NCI-H460 (cell line): ENCODE results near the gene SCLY. TPM values are rescaled to one million over a fixed set of nuclear protein-coding genes. Genes with fewer than 3 reads are reported as not detected.

Source experiments
- DNase-seq: peaks from one replicate; pipeline ENCODE4 v3.0.0-alpha.2; 2016; ENCODE audit warnings: low read depth; ENCODE audit errors: extremely low read depth
- total RNA-seq: library from RNA; depleted of rRNA; stranded (reverse); fragments of >200 nt; shearing (Covaris generic); gene quantifications from 2 replicates; pipeline ENCODE4 v1.2.3, GENCODE V29; 2014

The SCLY gene
- total RNA-seq, 1 experiment from 2014 or later: 40.1 TPM

- no peak for DNase-seq
These were observed 73.6 kb downstream of the SCLY start for GRCh38 chr2:238134393-238134785.

GRCh38 chr2:238135601-238136150 lies 74.9 kb downstream of the SCLY start:
- DNase-seq: no peak

GRCh38 chr2:238136820-238137537 lies 76.2 kb downstream of the SCLY start:
- peak; percentile 63 for DNase-seq

GRCh38 chr2:238137885-238138284 lies 77.1 kb downstream of the SCLY start:
- DNase-seq: no peak

GRCh38 chr2:238138331-238139195 lies 77.8 kb downstream of the SCLY start, which contains the start of gene KLHL30:
Gene KLHL30, plus strand, starts transcription at chr2:238138668. Its CDS starts 2,087 bp downstream, at chr2:238140755.
- no peak for DNase-seq

- DNase-seq: no peak
These were observed 78.6 kb downstream of the SCLY start for GRCh38 chr2:238139196-238140039.

- DNase-seq: no peak
These were observed 79.2 kb downstream of the SCLY start for GRCh38 chr2:238140040-238140439.

GRCh38 chr2:238140721-238141540 lies 80.1 kb downstream of the SCLY start:
- DNase-seq: no peak

GRCh38 chr2:238141541-238142318 lies 80.9 kb downstream of the SCLY start:
- DNase-seq: peak; percentile 26

GRCh38 chr2:238142382-238143205 lies 81.8 kb downstream of the SCLY start:
- DNase-seq: no peak

GRCh38 chr2:238143239-238143951 lies 82.6 kb downstream of the SCLY start:
- DNase-seq: peak; percentile 15

GRCh38 chr2:238144262-238144661 lies 83.5 kb downstream of the SCLY start:
- DNase-seq: no peak

GRCh38 chr2:238145046-238145445 lies 84.2 kb downstream of the SCLY start:
- no peak for DNase-seq

- DNase-seq: no peak
These were observed 85.0 kb downstream of the SCLY start for GRCh38 chr2:238145851-238146250.

GRCh38 chr2:238146884-238147544 lies 86.2 kb downstream of the SCLY start:
- DNase-seq: no peak

- DNase-seq: no peak
These were observed 88.2 kb downstream of the SCLY start for GRCh38 chr2:238148981-238149380.
